DMS 273 treated with DMSO at 0.1 percent for 48 hours (cell line): Measurements from ENCODE around the gene KIF26A.
"Not testable (repeated sequence)": the region's sequence is repeated elsewhere in the genome, so short reads cannot be mapped to it uniquely, and the experiment has no call there.

Experiments used
- DNase-seq: peaks from one replicate; lab custom pipeline; 2025; lab: John Stamatoyannopoulos, UW

Gene KIF26A

DNA sequence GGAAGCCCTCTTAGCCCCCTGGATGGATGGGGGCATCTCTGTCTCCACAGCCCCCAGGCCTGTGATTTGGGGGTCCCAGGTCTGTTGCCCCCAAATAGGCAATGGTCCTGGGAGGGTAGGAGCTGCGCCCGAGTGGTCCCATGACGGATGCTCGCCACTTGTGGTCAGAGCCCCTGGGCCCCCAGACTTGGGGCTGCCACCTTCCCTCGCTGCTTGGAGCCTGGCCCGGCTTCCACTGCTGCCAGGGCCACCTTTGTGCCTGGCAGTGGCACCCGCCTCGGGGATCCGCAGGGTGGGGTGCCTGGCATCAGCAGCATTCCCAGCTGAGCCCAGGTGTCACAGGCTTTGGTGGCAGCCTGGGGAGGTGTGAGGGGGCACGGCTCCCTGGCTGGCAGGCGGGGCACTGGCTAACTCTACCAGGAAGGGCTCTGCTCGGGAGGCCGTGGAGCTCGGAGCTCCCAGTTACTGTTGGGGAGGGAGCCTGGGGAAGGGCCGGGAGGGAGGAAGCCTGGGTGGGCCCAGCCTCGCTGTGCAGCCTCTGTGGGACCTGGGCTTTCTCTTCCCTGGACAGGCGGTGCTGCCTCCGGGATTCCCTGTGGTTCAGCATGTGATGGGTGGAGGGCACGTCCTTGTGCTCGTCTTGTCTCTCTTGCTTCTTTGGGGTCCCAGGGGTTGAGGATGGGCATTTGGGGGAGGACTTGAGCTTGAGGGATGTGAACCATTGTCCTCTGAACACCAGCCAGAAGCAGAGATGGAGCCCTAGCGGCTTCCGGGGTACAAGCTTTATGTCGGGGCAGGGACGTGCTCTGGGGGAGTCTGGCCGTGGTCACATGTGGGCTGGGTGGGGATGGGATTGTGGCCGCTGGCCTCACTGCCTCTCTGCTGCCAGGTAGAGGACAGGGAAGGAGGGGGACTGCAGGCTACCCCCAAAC lies 5.4 kb downstream of the KIF26A start:
- DNase-seq = no peak

- no peak for DNase-seq
These were observed 6.0 kb downstream of the KIF26A start for GRCh38 chr14:104144453-104144790.

- DNase-seq = no peak
These were observed 6.8 kb downstream of the KIF26A start for GRCh38 chr14:104144911-104145825.

- DNase-seq = no peak
These were observed 7.6 kb downstream of the KIF26A start for GRCh38 chr14:104145826-104146601.

- DNase-seq = no peak
These were observed 8.4 kb downstream of the KIF26A start for GRCh38 chr14:104146651-104147345.

DNA sequence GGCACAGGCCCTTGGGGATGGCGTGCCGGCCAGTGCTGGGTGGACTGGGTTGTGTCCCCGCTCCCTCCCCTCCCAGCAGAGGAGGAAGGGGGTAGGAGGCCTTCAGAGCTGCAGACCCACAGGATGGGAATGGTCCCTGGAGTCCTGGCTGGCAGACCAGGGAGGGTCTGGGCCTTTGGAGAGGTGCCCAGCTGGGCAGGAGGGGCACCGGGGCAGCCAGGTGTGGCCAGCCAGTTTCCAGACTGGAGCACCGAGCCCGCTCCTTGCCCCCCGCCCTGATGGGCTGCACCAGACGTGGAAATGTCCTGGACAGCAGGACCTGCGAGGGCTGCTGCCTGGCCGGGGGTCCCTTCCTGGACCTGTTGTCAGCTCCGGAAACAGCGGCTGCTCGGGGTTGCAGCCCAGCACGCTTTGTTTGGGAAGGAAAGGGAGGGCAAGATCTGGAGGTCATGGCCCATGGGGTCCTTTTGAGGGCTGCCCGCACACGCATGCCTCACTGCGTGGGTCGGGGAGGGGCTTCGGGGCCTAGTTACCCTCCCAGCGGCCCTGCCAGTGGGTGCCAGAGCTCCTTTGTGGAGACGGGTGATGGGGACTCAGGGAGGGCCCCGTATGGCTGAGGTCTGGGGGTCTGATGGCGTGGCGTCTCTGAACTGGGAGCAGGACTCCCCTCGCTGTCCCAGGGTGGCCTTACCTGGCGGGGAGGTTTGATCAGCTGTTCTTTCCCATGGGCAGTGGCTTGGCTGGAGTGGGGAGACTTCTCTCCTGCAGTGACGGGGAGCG lies 9.1 kb downstream of the KIF26A start:
- no peak for DNase-seq

DNA sequence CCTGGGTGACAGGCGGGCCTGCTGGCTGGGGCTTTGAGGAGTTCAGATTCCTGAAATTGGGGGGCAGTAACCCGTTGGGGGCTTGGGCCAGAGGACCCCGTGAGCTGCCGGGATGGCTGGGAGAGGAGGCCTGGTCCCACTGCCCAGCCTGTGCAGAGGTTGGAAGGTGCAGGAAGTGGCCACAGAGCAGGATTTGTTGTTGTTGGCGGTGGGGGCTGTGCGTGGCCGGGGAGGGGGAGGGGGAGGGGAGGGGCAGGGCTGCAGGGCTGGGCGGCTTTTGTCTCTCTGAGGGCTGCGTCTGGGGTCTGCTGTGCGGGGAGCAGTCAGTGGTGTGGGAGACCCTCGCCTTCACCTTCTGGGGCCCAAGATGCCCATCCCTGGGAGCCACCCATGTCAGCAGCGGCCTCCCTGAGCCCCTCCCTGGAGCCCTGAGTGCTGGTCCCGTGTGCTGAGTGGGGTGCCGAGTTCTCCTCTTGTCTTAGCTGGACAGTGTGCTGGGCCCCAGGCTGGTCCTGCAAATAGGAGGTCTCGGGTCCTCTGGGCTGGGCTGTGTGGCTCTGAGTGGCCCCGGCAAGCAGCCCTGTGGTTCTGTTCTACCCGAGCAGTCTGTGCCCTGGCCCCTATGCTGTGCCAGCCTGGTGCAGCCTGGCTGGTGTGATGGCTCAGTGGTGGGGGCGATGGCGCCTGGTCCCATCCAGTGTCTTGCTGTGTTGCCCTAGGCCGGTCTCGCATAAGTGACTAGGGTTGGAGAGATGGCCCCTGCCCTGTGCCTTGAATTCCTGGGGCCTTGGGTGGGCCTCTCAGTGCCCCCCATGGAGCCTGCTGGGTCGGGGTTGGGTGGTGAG lies 10.3 kb downstream of the KIF26A start:
- no peak for DNase-seq

DNA sequence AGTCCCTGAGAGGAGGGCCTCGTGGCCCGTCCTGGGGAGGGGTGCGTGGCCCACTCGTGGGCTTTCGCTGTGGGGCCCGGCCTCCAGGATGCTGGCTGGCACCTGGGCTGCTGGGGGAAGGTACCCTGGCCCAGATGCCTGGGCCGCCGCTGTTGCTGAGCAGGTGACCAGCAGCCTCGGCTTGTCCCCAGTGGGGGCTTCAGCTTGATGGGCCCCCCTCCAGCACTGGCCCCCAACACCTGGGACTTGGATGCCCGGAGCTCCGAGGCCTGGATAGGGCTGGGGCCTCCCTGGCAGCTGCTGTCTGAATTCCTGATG lies 10.8 kb downstream of the KIF26A start:
- DNase-seq = no peak

GRCh38 chr14:104149617-104150135 lies 11.3 kb downstream of the KIF26A start:
- DNase-seq = peak; percentile 41

DNA sequence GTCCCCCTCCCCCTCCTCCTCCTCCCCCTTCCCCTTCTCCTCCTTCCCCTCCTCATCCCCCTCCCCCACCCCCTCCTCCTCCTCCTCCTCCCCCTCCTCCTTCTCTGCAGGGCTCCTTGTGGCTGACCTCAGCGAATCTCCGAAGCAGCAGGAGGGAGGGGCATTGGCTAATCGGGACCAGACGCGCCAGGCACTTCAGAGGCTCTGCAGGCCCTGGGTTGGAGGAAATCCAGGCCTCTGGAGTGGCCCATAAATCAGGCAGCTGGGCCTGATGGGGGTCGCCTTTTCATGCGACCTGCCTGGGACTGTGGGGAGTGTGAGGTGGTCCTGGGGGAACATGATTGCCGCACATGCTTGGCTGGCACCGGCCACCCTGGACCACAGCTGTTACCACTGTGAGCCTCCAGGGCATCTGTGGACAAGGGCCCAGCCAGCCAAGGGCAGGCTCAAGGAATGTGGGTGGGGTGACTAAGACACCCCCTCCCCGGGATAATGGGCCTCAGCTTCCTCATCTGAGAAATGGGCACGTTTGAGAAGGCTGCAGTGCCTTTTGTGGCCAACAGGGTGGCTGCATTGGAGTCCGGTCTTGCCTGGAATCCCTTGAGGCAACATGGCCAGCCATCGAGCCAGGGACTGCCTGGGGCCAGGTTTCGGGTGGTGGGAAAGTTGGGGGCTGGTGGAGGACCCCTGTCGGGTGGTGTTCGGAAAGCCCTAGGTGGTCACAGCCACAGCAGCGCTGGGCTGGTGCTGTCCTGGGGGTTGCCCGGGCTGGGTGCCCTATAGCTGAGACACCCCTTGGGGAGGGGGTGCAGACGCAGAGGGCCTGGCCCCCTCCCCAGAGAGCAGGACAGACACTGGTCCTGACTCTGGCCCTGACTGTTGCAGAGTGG lies 12.0 kb downstream of the KIF26A start:
- peak; percentile 50 for DNase-seq

DNA sequence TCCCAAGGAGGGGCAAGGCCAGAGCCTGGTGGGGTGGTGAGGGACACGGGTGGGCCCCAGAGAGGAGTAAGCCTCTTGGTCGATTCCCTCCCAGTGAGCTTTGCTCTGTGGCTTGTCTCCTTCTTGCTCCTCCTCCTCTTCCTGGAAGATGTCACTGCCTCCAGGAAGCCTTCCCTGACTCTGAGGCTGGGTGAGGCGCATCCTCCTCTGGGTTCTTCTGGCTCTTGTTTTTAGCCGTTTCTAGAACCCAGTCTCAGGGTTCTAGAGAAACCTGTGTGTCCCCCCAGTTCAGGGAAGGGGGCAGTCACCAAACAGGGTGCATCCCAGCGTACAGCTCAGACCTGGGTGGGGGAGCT lies 12.6 kb downstream of the KIF26A start:
- no peak for DNase-seq

GRCh38 chr14:104151566-104152245 lies 13.3 kb downstream of the KIF26A start:
- no peak for DNase-seq

- DNase-seq = no peak
These were observed 13.8 kb downstream of the KIF26A start for GRCh38 chr14:104152246-104152575.

DNA sequence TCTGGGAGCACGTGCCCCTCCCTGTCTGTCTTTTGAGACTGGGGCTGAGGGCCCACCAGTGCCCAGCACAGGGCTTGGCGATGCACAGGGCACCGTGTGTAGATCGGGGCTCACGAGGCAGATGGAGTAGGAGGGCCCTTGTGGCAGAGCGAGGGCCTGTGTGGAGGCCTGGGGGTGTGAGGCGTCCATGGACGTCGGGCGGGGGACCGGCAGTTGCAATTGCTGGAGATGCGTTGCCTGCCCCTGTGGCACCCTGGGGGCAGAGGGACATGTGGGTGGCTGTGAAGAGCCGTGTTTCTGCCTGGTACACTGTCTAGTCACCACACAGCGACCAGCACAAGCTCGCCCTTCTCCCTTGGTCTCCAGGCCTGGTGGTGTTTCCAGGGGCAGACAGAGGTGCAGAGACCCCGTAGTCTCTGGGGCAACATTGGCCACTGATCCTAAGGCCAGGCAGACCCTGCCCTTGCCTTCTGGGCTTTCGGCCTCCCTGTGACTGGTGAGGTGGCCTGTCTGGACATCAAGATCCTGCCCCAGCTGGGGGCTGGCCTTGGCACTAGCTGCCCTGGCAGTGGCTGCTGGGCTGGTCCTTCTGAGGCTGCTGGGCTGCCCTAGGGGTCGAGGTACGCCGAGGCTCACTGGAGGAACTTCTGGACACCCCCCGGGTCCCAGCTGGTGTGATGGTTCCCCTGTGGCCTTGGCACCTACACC lies 14.5 kb downstream of the KIF26A start:
- no peak for DNase-seq

DNA sequence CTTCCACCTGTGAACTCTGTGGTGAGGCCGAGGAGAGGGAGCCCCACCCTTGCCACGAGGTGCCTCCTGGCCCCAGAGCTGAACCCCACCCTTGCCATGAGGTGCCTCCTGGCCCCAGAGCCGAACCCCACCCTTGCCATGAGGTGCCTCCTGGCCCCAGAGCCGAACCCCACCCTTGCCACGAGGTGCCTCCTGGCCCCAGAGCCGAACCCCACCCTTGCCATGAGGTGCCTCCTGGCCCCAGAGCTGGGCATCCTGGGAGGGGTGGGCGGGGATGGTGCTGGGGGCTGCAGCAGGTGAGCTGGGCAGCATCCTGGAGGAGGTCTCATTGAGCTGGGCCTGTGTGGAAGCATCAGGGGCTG lies 15.0 kb downstream of the KIF26A start:
- DNase-seq = not testable (repeated sequence)

- DNase-seq = no peak
These were observed 15.9 kb downstream of the KIF26A start for GRCh38 chr14:104154246-104154645.

- DNase-seq = no peak
These were observed 17.1 kb downstream of the KIF26A start for GRCh38 chr14:104155513-104155912.

- no peak for DNase-seq
These were observed 17.8 kb downstream of the KIF26A start for GRCh38 chr14:104156142-104156541.
